Stimulated activated CD8-positive, alpha-beta memory T cell treated with anti-CD3 and anti-CD28 coated beads, Interleukin-12 subunit alpha, Interleukin-12 subunit beta, amount 100 ng/mL, for 4 hours (primary cell): ENCODE measurements around the gene PPP2R2C.

Source experiments
- DNase-seq: peaks from one replicate; pipeline ENCODE4 v3.0.0-alpha.2; 2020; ENCODE audit warnings: low read depth

PPP2R2C gene

DNA sequence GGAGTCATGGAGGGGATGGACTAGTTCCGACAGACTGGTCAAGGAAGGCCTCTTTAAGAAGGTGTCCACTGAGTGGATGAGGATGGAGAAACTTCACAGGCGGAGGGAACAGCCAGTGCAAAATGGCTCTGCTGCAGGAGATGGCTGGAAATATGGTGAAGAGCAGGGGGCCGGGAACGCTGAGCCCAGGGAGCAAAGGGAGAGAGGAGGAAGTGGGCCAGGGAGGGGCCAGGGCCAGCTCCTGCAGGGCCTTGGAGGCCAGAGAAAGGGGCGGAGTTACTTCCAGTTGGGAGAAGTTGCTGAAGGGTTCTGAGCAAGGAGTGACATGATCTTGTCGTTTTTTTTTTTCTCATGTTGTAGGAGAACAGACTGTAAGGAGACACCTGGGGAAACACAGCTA is 108.3 kb downstream of the PPP2R2C start:
- DNase-seq: no peak

DNA sequence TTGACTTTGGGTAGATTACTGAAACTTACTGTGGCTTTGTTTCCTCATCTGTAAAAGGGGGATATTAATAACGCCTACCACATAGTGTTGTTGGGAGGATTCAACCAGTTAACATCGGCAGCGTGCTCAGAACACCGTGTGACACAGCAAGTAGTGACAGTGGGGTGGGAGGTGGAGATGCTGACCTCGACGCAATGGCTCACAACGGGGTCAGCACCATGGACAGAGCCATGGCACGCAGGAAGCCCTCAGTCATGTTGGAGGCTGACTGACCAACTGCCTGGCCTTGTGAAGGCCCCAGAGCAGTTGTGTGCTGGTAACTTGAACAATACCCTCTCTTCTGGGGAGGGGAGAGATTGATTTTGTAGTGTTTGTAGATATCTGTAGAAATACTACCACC is 109.5 kb downstream of the PPP2R2C start:
- DNase-seq: no peak

GRCh38 chr4:6362243-6362885 is 110.0 kb downstream of the PPP2R2C start:
- DNase-seq: no peak

DNA sequence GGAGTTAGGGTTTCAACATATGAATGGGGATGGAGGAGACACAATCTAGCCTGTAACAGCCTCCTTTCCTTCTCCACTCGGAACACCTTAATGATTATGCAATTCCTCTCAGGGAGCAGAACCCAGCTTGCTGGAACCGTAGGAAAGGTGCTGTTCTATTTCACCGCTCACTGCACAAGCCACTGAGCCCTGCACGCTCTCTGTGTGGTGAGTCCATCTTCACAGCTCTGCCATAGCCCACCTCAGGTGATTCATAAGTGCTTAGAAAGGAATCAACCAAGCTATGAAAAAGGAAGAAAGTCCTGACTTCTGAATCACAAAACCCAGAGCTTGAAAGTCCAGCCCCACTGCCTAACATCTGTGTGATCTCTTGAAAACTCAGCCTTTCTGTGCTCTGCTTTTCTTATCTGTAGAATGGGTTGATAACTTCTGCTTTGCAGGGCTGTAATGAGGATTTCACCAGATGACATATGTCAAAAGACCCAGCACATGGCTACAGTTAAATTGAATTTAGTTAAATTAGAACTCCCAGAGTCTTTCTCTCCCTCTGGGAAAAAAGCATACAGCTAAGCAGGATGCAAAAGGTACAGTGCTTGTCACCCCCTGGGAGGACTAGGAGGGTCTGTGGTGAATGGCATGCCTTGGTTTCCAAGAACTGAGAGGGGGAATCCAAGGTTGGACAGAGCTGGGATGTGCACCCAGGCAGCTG is 111.2 kb downstream of the PPP2R2C start:
- DNase-seq: no peak

GRCh38 chr4:6360385-6360784 is 112.0 kb downstream of the PPP2R2C start:
- no peak for DNase-seq

GRCh38 chr4:6359536-6360308 is 112.7 kb downstream of the PPP2R2C start:
- no peak for DNase-seq

- no peak for DNase-seq
These were observed 114.9 kb downstream of the PPP2R2C start for GRCh38 chr4:6357476-6357875.

DNA sequence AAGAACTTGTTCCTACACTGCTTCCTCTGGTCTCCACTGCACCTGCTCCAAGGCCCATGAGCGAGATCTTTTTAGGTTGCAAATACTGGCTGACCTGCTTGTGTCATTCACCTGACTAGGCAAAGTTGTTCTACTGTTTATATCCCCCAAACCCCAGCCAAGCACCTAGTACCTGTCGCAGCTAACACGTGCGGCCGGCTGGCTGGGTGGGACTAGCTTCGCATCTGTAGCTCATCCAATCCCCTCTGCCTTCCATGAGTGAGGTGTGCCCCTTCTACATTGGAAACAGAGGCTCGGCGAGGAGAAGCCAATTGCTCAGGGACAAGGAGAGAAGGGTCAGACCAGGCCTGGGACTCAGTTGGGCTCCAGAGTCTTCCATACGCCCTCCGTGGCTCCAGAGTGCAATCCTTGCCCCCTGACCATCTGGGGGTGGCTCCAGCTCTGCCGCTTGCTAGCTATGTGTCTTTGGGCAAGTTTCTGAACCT is 116.3 kb downstream of the PPP2R2C start:
- no peak for DNase-seq

- no peak for DNase-seq
These were observed 117.4 kb downstream of the PPP2R2C start for GRCh38 chr4:6355052-6355451.

- DNase-seq: no peak
These were observed 117.8 kb downstream of the PPP2R2C start for GRCh38 chr4:6354626-6355025.

DNA sequence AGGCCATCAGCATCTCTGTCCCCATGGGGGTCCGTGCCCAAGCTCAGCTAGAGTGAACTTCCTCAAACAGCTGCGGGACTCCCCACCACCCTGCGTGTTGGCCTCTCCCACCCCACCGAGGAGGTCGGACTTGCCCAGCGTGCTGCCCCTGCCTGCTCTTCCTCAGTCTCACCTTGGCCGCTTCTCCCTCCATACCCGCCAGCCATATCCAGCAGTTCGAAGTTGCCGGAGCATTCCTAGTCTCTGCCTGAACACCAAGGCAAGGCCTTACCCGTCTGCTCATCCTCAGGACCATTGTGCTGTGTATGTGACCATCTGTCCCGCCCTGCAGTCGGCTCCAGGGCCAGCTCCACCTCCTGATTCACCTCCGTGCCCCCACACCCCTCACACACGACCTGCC is 118.3 kb downstream of the PPP2R2C start:
- DNase-seq: no peak

DNA sequence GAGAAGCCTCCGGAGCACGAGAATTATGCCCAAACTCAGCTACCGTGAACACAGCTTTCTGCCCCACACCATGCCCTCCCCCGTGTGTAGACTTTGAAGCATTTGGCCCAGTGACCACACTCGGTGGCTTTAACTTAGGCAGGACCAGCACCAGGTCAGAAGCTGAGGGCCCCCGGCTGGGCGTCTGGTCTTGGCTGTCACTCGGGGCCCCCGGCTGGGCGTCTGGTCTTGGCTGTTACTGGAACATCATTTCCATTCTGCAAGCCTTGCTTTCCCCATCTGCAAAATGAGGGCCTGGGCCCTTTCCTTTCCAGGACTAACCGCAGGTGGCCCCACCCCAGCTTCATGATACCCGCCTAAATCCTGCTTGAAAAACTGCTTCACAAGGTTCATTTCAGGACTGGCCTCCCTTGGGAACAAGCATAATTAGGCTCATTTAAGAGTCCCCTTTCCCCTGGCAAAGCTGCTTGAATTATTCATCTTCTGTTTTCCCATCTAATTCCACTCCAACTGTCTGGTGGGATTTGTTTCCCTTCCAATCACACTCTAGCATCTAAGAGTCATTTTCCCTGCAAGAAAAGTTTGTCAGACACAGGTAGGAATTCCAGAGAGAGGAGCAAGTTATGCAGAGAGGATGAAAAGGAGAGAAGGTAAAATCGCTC is 120.3 kb downstream of the PPP2R2C start:
- DNase-seq: no peak

- DNase-seq: no peak
These were observed 121.0 kb downstream of the PPP2R2C start for GRCh38 chr4:6351246-6352000.

DNA sequence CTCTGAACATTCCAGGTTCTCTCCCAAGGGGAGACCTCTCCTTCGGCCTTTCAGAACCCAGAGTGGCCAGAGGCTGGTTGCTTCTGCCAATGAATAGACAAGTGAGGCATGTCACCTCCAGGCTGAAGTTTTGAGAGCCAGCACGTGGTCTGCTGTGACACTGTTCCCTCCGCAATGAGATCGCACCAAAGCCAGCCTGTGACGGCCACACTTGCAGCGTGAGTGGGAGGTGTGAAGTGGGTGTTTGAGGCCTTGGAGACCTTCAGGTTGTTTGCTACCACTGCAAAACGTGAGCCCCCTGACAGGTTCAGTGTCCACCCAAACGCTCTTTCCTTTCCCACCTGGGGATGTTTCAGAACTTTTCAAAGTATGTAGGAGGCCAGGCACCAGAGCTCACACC is 121.8 kb downstream of the PPP2R2C start:
- DNase-seq: no peak

DNA sequence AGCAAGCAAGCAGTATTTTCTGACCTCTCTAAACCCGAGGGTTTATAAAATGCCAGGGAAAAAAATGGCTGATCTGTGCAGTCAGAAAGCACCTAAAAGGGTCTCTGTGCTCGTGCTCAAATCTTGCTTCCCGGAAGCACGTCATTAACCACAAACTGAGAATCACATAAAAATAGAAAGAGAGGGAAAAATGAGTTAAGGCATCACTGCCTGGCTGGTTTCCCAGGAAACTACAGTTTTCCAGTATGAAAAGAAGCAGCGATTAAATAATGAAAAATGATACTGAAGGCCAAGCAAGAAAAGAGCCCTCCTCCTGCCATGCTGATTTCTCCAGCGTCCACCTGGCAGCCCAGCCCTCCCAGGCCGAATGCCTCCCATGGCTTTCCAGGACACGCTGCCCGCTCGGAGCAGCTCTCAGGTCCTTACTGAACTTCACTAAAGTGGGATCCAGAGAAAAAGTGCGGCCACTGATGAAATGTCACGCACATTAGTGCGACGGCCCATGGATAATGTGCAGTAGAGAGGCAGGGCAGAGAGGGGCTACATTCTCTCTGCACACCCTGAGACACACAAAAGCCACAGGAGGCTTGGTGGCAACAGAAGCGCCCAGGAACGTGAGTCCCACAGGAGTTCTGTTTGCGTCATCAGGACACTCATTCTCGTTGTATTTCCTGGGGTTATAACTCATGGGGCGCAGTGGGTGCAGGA is 122.4 kb downstream of the PPP2R2C start:
- DNase-seq: no peak

DNA sequence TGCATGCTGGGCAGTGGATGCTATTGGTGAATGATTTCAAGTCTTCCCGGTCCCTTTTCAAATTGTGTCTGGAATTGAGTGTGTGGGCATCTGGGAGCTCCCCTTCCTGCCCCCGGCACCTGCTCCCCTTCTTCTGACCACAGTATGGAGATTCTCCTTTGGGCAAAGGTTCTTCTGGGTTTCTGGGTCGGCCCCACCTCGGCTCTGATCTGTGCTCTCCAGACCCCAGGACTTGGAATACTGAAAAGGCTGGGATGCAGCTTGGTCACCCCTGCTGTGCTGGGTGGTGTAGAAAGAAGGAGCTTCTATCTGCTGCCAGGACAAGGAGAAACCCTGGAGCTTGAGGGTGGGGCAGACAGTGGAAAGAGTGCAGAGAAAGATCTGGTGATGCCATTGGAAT is 124.0 kb downstream of the PPP2R2C start:
- DNase-seq: no peak

GRCh38 chr4:6347511-6348045 is 124.8 kb downstream of the PPP2R2C start:
- no peak for DNase-seq

DNA sequence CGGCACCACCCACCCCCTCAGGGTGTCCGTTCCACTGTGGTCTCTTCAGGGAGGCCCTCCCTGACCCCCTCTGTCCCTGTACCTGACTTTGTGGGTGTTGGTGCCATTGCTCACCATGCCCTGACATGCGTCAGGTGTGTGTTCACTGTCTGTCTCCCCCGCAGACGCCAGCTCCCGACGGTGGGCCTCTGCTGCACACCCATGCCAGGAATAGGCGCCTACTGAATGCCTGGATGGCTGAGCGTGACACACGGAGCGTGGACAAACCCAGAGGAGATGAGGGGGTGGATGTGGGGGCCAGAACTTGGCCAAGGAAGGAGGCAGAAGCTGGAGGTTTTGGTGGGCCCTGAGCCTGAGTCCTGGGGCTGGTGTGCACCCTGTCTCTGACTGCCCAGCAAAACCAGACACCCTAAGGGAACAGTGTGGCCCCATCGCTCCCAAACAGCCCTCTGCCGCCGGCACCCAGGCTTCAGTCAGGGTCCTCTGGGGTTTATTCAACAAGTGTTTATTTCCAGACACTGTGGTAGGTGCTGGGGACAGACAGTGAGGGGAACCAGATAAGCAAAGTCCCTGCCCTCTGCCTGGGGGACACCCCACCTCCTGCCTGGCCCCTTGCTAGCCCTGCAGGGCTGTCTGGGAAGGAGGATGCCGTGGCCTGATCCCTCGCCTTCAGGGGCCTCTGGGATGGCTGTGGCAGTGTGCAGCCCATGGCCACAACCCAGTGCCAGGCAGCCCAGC is 125.9 kb downstream of the PPP2R2C start:
- no peak for DNase-seq

DNA sequence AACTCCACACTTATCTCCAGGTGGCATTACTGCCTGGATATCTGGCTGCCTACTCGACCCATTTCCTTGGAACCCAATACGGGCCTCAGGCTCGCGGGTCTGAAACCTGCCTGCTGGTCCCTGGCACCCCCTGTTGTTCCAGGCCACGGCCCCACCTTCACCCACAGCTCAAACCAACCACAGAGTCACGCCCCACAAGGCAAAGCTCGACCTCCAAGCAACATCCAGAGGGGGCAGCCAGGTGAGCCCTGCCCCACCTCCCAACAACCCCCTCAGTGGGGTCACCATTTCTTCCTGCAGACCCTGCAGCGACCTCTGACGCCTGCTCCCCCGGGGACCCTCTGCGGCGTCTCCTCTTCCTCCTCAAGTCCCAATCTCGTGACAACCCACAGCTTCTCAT is 126.5 kb downstream of the PPP2R2C start:
- no peak for DNase-seq
